IPS-11a (cell line): ENCODE data around the gene ATXN1.
"Not testable (repeated sequence)": the region's sequence is repeated elsewhere in the genome, so short reads cannot be mapped to it uniquely, and the experiment has no call there.

ENCODE experiments used
- H3K4me3 ChIP-seq: one replicate; pipeline ENCODE4 v1.5.1; 2013; ENCODE audit warnings: low read depth, low read length, control low read depth

Gene ATXN1

GRCh38 chr6:16760516-16761470 lies at the start of gene ATXN1:
TSS of gene ATXN1 (minus strand) at chr6:16761460.
- peak within 1 kb of the TSS; percentile 69 for H3K4me3 ChIP-seq

- H3K4me3 ChIP-seq: no peak overlapping the region
Measured at GRCh38 chr6:16810411-16810810, 49.2 kb upstream of the ATXN1 start.

GRCh38 chr6:16809753-16810358 lies 48.6 kb upstream of the ATXN1 start:
- H3K4me3 ChIP-seq: no peak overlapping the region

- no peak overlapping the region for H3K4me3 ChIP-seq
Measured at GRCh38 chr6:16807956-16808355, 46.7 kb upstream of the ATXN1 start.

- no peak overlapping the region for H3K4me3 ChIP-seq
Measured at GRCh38 chr6:16806363-16806762, 45.1 kb upstream of the ATXN1 start.

GRCh38 chr6:16805243-16805950 lies 44.1 kb upstream of the ATXN1 start:
- H3K4me3 ChIP-seq: no peak overlapping the region

GRCh38 chr6:16804546-16805242 lies 43.4 kb upstream of the ATXN1 start:
- H3K4me3 ChIP-seq: no peak overlapping the region

GRCh38 chr6:16803294-16804200 lies 42.3 kb upstream of the ATXN1 start:
- H3K4me3 ChIP-seq: no peak overlapping the region

- H3K4me3 ChIP-seq: no peak overlapping the region
Measured at GRCh38 chr6:16802071-16802470, 40.8 kb upstream of the ATXN1 start.

GRCh38 chr6:16800942-16801341 lies 39.7 kb upstream of the ATXN1 start:
- no peak overlapping the region for H3K4me3 ChIP-seq

GRCh38 chr6:16800341-16800740 lies 39.1 kb upstream of the ATXN1 start:
- no peak overlapping the region for H3K4me3 ChIP-seq

GRCh38 chr6:16799279-16800193 lies 38.3 kb upstream of the ATXN1 start:
- no peak overlapping the region for H3K4me3 ChIP-seq

- H3K4me3 ChIP-seq: no peak overlapping the region
Measured at GRCh38 chr6:16793828-16794412, 32.7 kb upstream of the ATXN1 start.

- no peak overlapping the region for H3K4me3 ChIP-seq
Measured at GRCh38 chr6:16789329-16790038, 28.2 kb upstream of the ATXN1 start.

GRCh38 chr6:16787128-16787682 lies 25.9 kb upstream of the ATXN1 start:
- H3K4me3 ChIP-seq: no peak overlapping the region

- H3K4me3 ChIP-seq: no peak overlapping the region
Measured at GRCh38 chr6:16785496-16785895, 24.2 kb upstream of the ATXN1 start.

- not testable (repeated sequence) for H3K4me3 ChIP-seq
Measured at GRCh38 chr6:16784957-16785356, 23.7 kb upstream of the ATXN1 start.
